ENCODE results near the gene HSPH1.

DNA sequence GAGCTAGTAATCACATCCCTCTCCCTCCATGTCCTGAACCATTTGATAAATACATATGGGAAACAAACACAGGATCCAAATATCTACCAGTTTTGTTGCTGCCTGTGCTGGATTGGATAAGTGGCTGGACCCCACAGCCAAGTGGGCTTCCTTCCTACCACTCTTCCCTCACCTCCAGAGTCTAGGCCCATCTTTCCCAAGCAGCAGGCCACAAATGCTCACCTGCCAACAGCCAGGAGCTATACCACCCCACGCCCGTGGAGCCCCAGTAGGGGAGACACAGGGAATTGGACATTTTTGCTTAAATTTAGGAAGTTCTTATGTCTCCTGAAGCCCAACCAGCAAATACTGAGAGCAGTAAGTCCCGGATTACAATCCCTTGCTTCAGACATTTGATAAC is 55.8 kb downstream of the HSPH1 start:
- TF ChIP-seq, protein P1, sequence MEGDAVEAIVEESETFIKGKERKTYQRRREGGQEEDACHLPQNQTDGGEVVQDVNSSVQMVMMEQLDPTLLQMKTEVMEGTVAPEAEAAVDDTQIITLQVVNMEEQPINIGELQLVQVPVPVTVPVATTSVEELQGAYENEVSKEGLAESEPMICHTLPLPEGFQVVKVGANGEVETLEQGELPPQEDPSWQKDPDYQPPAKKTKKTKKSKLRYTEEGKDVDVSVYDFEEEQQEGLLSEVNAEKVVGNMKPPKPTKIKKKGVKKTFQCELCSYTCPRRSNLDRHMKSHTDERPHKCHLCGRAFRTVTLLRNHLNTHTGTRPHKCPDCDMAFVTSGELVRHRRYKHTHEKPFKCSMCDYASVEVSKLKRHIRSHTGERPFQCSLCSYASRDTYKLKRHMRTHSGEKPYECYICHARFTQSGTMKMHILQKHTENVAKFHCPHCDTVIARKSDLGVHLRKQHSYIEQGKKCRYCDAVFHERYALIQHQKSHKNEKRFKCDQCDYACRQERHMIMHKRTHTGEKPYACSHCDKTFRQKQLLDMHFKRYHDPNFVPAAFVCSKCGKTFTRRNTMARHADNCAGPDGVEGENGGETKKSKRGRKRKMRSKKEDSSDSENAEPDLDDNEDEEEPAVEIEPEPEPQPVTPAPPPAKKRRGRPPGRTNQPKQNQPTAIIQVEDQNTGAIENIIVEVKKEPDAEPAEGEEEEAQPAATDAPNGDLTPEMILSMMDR (conservative IDR thresholded peaks at IDR 0.05; ENCODE audit: low read depth, low read length): no peak
- no peak for TF ChIP-seq EZH2 (IDR thresholded peaks at IDR 0.05; ENCODE audit: borderline replicate concordance, low read depth, low read length, poor library complexity, severe bottlenecking)
